A549 (cell line): ENCODE measurements around the gene STOML3. TPM values are rescaled to one million over a fixed set of nuclear protein-coding genes. Genes with fewer than 3 reads are reported as not detected.

Source experiments
- ATAC-seq, 2 experiments: fragments of 200-7000 bp in 1 of 2; fragments of >200 bp in 1 of 2; cut with Nextera tagmentation in 1 of 2; cut with Tn5 transposase in 1 of 2; 3 replicates each; pipeline versions ENCODE4 v1.8.0 to v1.9.1; 2018 to 2020; ENCODE audit warnings: mild to moderate bottlenecking in 1 of 2, moderate library complexity in 1 of 2
- CTCF ChIA-PET: fragments of 300-600 bp; sonication (Branson Sonifier 250); formaldehyde crosslinking; extraction: SDS; loops from one replicate; lab custom pipeline; 2021; ENCODE audit warnings: antibody characterized with exemption, inconsistent platforms; lab: Yijun Ruan, JAX
- POLR2A ChIA-PET: fragments of 350-600 bp; formaldehyde crosslinking; extraction: SDS; loops from one replicate; lab custom pipeline; 2021; ENCODE audit warnings: antibody characterized with exemption, inconsistent platforms; lab: Yijun Ruan, JAX
- DNase-seq, 2 experiments: peaks; one replicate each; pipeline versions ENCODE4 v3.0.0 to v3.0.0-alpha.2; 2011 to 2016; ENCODE audit warnings: low read depth in 1 of 2, low spot score in 1 of 2
- FAIRE-seq: peaks from 2 replicates; lab custom pipeline; 2011; peaks lifted over from hg19 to GRCh38; lab: Jason Lieb, UNC
- H3K27ac ChIP-seq, 2 experiments: fragments of >200 bp; sonication (Bioruptor Twin); formaldehyde crosslinking; 3 replicates each; pipeline ENCODE4 v1.5.1; 2016 to 2017
- H3K4me1 ChIP-seq: fragments of >200 bp; sonication (Bioruptor Twin); formaldehyde crosslinking; 3 replicates; pipeline ENCODE4 v1.6.1; 2016
- H3K4me2 ChIP-seq: fragments of >200 bp; sonication (Bioruptor Twin); formaldehyde crosslinking; 3 replicates; pipeline ENCODE4 v1.6.1; 2016
- H3K4me3 ChIP-seq: fragments of >200 bp; sonication (Bioruptor Twin); formaldehyde crosslinking; 3 replicates; pipeline ENCODE4 v1.5.1; 2016
- H3K9me3 ChIP-seq: fragments of >200 bp; sonication (Bioruptor Twin); formaldehyde crosslinking; 3 replicates; pipeline ENCODE4 v1.6.1; 2016
- BCL3 ChIP-seq: fragments of >200 bp; sonication (Bioruptor Twin); formaldehyde crosslinking; IDR thresholded peaks from 3 replicates; pipeline ENCODE4 v1.6.1; 2016
- E2F6 ChIP-seq: IDR thresholded peaks from 2 replicates; pipeline ENCODE4 v1.6.1; 2012; ENCODE audit warnings: low read depth, borderline replicate concordance
- EHF ChIP-seq: fragments of 250-450 bp; sonication (Bioruptor Pico); IDR thresholded peaks from 2 replicates; pipeline ENCODE4 v1.5.0; 2020; ENCODE audit warnings: mild to moderate bottlenecking
- EP300 ChIP-seq, 2 experiments: fragments of >200 bp; sonication (Bioruptor Twin); formaldehyde crosslinking; IDR thresholded peaks; 2 replicates in 1 of 2; 3 replicates in 1 of 2; pipeline ENCODE4 v1.6.1; 2016 to 2017
- FOSB ChIP-seq: fragments of 250-450 bp; sonication (Bioruptor Pico); IDR thresholded peaks from 2 replicates; pipeline ENCODE4 v1.5.0; 2020; ENCODE audit warnings: mild to moderate bottlenecking, moderate library complexity
- HDAC2 ChIP-seq: fragments of 200-600 bp; sonication (generic); IDR thresholded peaks from 2 replicates; pipeline ENCODE4 v1.6.1; 2016
- HEYL ChIP-seq: fragments of 250-450 bp; sonication (Bioruptor Pico); IDR thresholded peaks from 2 replicates; pipeline ENCODE4 v1.8.0; 2021; ENCODE audit warnings: mild to moderate bottlenecking, moderate library complexity
- HMGXB4 ChIP-seq: fragments of 250-450 bp; sonication (Bioruptor Pico); IDR thresholded peaks from 2 replicates; pipeline ENCODE4 v1.5.0; 2021; ENCODE audit warnings: mild to moderate bottlenecking, moderate library complexity, borderline replicate concordance
- HOXA7 ChIP-seq: fragments of 250-450 bp; sonication (Bioruptor Pico); IDR thresholded peaks from 2 replicates; pipeline ENCODE4 v1.5.0; 2020; ENCODE audit warnings: mild to moderate bottlenecking, moderate library complexity
- JUN ChIP-seq, 2 experiments: fragments of >200 bp; sonication (Bioruptor Twin); formaldehyde crosslinking; IDR thresholded peaks; 2 replicates in 1 of 2; 3 replicates in 1 of 2; pipeline ENCODE4 v1.6.1; 2016 to 2017
- JUNB ChIP-seq: fragments of >200 bp; sonication (Bioruptor Twin); formaldehyde crosslinking; IDR thresholded peaks from 2 replicates; pipeline ENCODE4 v1.6.1; 2016
- KDM5A ChIP-seq: fragments of 200-600 bp; sonication (generic); IDR thresholded peaks from 2 replicates; pipeline ENCODE4 v1.6.1; 2016; ENCODE audit warnings: antibody characterized with exemption, mild to moderate bottlenecking
- MAX ChIP-seq: IDR thresholded peaks from 2 replicates; pipeline ENCODE4 v1.6.1; 2012
- MAZ ChIP-seq: fragments of 150-350 bp; IDR thresholded peaks from 2 replicates; pipeline ENCODE4 v1.6.1; 2014; ENCODE audit warnings: antibody characterized with exemption, low read depth, low read length, borderline replicate concordance
- MYC ChIP-seq: IDR thresholded peaks from 2 replicates; pipeline ENCODE4 v1.6.1; 2012; ENCODE audit warnings: mild to moderate bottlenecking, inconsistent platforms, low read length, improper control_type of control experiment, borderline replicate concordance
- NFE2L2 ChIP-seq: fragments of 150-350 bp; conservative IDR thresholded peaks from 2 replicates; pipeline ENCODE4 v1.6.1; 2014; ENCODE audit warnings: low read length
- PBX3 ChIP-seq: IDR thresholded peaks from 2 replicates; pipeline ENCODE4 v1.6.1; 2012
- PHF8 ChIP-seq: fragments of 200-600 bp; sonication (generic); IDR thresholded peaks from 2 replicates; pipeline ENCODE4 v1.6.1; 2016; ENCODE audit warnings: low read depth, mild to moderate bottlenecking, antibody characterized with exemption, moderate library complexity, borderline replicate concordance
- POLR2A ChIP-seq: IDR thresholded peaks from 2 replicates; pipeline ENCODE4 v1.6.1; 2012; ENCODE audit warnings: mild to moderate bottlenecking, low read length
- POLR2AphosphoS2 ChIP-seq: conservative IDR thresholded peaks from 2 replicates; pipeline ENCODE4 v1.6.1; 2012; ENCODE audit warnings: low read length, improper control_type of control experiment, inconsistent platforms
- RAD21 ChIP-seq, 2 experiments: fragments of >200 bp in 1 of 2; sonication (Bioruptor Twin) in 1 of 2; formaldehyde crosslinking in 1 of 2; IDR thresholded peaks in 1 of 2; conservative IDR thresholded peaks in 1 of 2; 2 replicates in 1 of 2; 3 replicates in 1 of 2; pipeline ENCODE4 v1.6.1; 2012 to 2018; ENCODE audit warnings: inconsistent platforms in 1 of 2
- RARB ChIP-seq: fragments of 250-450 bp; sonication (Bioruptor Pico); IDR thresholded peaks from 2 replicates; pipeline ENCODE4 v1.8.0; 2021; ENCODE audit warnings: mild to moderate bottlenecking, moderate library complexity
- RCOR1 ChIP-seq: fragments of 150-350 bp; IDR thresholded peaks from 2 replicates; pipeline ENCODE4 v1.6.1; 2014; ENCODE audit warnings: antibody characterized with exemption, low read length, low read depth
- RFX5 ChIP-seq: fragments of 450-650 bp; IDR thresholded peaks from 2 replicates; pipeline ENCODE4 v1.7.1; 2014; ENCODE audit warnings: antibody characterized with exemption, mild to moderate bottlenecking, moderate library complexity
- USF2 ChIP-seq: fragments of 450-650 bp; IDR thresholded peaks from 2 replicates; pipeline ENCODE4 v1.6.1; 2014; ENCODE audit warnings: antibody characterized with exemption
- ZC3H11A ChIP-seq: fragments of 450-650 bp; IDR thresholded peaks from 2 replicates; pipeline ENCODE4 v1.6.1; 2014; ENCODE audit warnings: antibody characterized with exemption, mild to moderate bottlenecking
- ZFP36 ChIP-seq: fragments of 450-650 bp; IDR thresholded peaks from 2 replicates; pipeline ENCODE4 v1.6.1; 2014; ENCODE audit warnings: borderline replicate concordance; ENCODE audit not compliant: partially characterized antibody
- ZNF302 ChIP-seq: fragments of 250-450 bp; sonication (Bioruptor Pico); IDR thresholded peaks from 2 replicates; pipeline ENCODE4 v1.9.0; 2021; ENCODE audit warnings: inconsistent platforms, mild to moderate bottlenecking, moderate library complexity
- ZSCAN20 ChIP-seq: fragments of 250-450 bp; sonication (Bioruptor Pico); IDR thresholded peaks from 2 replicates; pipeline ENCODE4 v1.8.0; 2022; ENCODE audit warnings: mild to moderate bottlenecking, moderate library complexity
- WGBS: methylation state at CpG from one replicate; pipeline ENCODE4 v1.1.6; 2017; ENCODE audit errors: missing lambda C conversion rate; 5-methylcytosine and 5-hydroxymethylcytosine counted together
- polyA plus RNA-seq, 4 experiments: library from polyadenylated mRNA; depleted of rRNA in 3 of 4; stranded (reverse); fragments of >200 nt; fragmentation: RNase III in 1 of 4; extraction: RNeasy Plus Mini Kit Qiagen cat#74134 plus additional on column Dnase treatment in 1 of 4; gene quantifications; 2 replicates in 3 of 4; 3 replicates in 1 of 4; pipeline ENCODE4 v1.2.3, GENCODE V29; 2011 to 2017

The STOML3 gene
- polyA plus RNA-seq, 2 of the 4 experiments (the other 2 are of a cell fraction), result not detected

- CTCF ChIA-PET, result interaction anchor here (0.7 kb wide), 1 partner anchor 573 kb away, joined by 3 read pairs; no protein-coding TSS in a partner anchor
- POLR2A ChIA-PET, result no interaction called here
- Histone ChIP-seq H3K27ac (peak overlapping the region; percentile 81 to 97), H3K4me2 (peak overlapping the region; percentile 84), H3K4me1 (peaks cover 14% of the 10 kb centered on the region; the same call in 2 of the 3 replicates)
- 2% methylated on average over 15 of the region's 15 CpGs for WGBS
- peak in 1 of 2 experiments; percentile 10 for DNase-seq
- TF ChIP-seq RFX5 (no peak), PHF8 (peak; percentile 42; the same call in 1 of the 2 replicates), POLR2A (no peak), KDM5A (no peak), PBX3 (no peak), FOSB (CRISPR knock-in tag) (no peak), POLR2AphosphoS2 (no peak), HEYL (CRISPR knock-in tag) (no peak), ZSCAN20 (CRISPR knock-in tag) (no peak), USF2 (0 out of 2 replicates have a peak, but pooled peaks have one; percentile 0), ZC3H11A (no peak), HOXA7 (no peak), MAX (peak; percentile 14; the same call in 1 of the 2 replicates), EHF (CRISPR knock-in tag) (no peak), JUN (IDR thresholded peaks at IDR 0.05) (no peak), MYC (no peak), JUNB (no peak)
- TF ChIP-seq, all 56 proteins: peak for 3
- no peak for FAIRE-seq
- peak; percentile 57 to 63 for ATAC-seq
- no peaks in the 10 kb centered on the region for H3K9me3 ChIP-seq
- H3K4me3 ChIP-seq, result peak overlapping the region; percentile 75
Measured at GRCh38 chr13:39038569-39039030, 48.0 kb upstream of the STOML3 start.

GRCh38 chr13:39037880-39038568, 47.4 kb upstream of the STOML3 start, which contains the start of the genes NHLRC3 and PROSER1:
Gene NHLRC3, plus strand, starts transcription at chr13:39038456. Its CDS starts 184 bp downstream, at chr13:39038640.
Gene PROSER1, minus strand, starts transcription at chr13:39038089. Its CDS starts 847 bp downstream, at chr13:39037242.
- ATAC-seq, result peak; percentile 91 to 94
- peak; percentile 15 to 83 for DNase-seq
- Histone ChIP-seq H3K4me2 (peak within 1 kb of the TSS; percentile 96), H3K9me3 (no peaks in the 10 kb centered on the region), H3K4me1 (peaks cover 14% of the 10 kb centered on the region; the same call in 2 of the 3 replicates), H3K4me3 (peak within 1 kb of the TSS; percentile 75), H3K27ac (peak within 1 kb of the TSS; percentile 81 to 97)
- ChIA-PET POLR2A (interaction anchor here (0.6 kb wide), 2 partner anchors 628 to 1741 kb away, joined by 3 to 6 read pairs; no protein-coding TSS in a partner anchor), CTCF (interaction anchor here (0.7 to 0.9 kb wide), 2 partner anchors 11 to 574 kb away, joined by 3 read pairs; no protein-coding TSS in a partner anchor)
- WGBS, result 0% methylated on average over 16 of the region's 41 CpGs
- FAIRE-seq, result no peak
- TF ChIP-seq BCL3 (0 out of 3 replicates have a peak, but pooled peaks have one; percentile 43), RAD21 (conservative IDR thresholded peaks at IDR 0.05 in 1 of 2, IDR thresholded peaks at IDR 0.05 in 1 of 2) (no peak), HDAC2 (no peak), HEYL (CRISPR knock-in tag) (no peak), ZC3H11A (no peak), USF2 (peak; percentile 47), POLR2A (peak; percentile 46; the same call in 1 of the 2 replicates), RCOR1 (no peak), ZFP36 (no peak), ZSCAN20 (CRISPR knock-in tag) (no peak), POLR2AphosphoS2 (no peak), KDM5A (0 out of 2 replicates have a peak, but pooled peaks have one; percentile 6), NFE2L2 (no peak), E2F6 (peak; percentile 98), EHF (CRISPR knock-in tag) (no peak), RFX5 (no peak), ZNF302 (no peak), EP300 (IDR thresholded peaks at IDR 0.05) (no peak), HMGXB4 (CRISPR knock-in tag) (no peak), MAZ (no peak), RARB (no peak)
